ENCODE data around the gene TXNRD3.

TXNRD3 gene

GRCh38 chr3:126658584-126658983 is 3.7 kb upstream of the TXNRD3 start:
- DNase-seq (ENCODE audit: extremely low read depth, low read depth) = no peak
- no peak overlapping the region for H3K4me3 ChIP-seq (replicated peaks; ENCODE audit: low read depth, low read length)
- TF ChIP-seq CTCF (IDR thresholded peaks at IDR 0.05; ENCODE audit: low read depth, low read length, missing control alignments) = no peak

GRCh38 chr3:126657901-126658300 is 3.0 kb upstream of the TXNRD3 start:
- H3K4me3 ChIP-seq (replicated peaks; ENCODE audit: low read depth, low read length) = no peak overlapping the region
- TF ChIP-seq CTCF (IDR thresholded peaks at IDR 0.05; ENCODE audit: low read depth, low read length, missing control alignments) = no peak

GRCh38 chr3:126656371-126657134 is 1.6 kb upstream of the TXNRD3 start:
- no peak for TF ChIP-seq CTCF (IDR thresholded peaks at IDR 0.05; ENCODE audit: low read depth, low read length, missing control alignments)
- DNase-seq (ENCODE audit: extremely low read depth, low read depth) = no peak
- H3K4me3 ChIP-seq (replicated peaks; ENCODE audit: low read depth, low read length) = no peak overlapping the region

More at GRCh38 chr3:126657901-126658300, 3.0 kb upstream of the TXNRD3 start:
- DNase-seq (ENCODE audit: extremely low read depth, low read depth) = no peak

GRCh38 chr3:126655887-126656286 is 963 bp upstream of the TXNRD3 start:
- no peak for DNase-seq (ENCODE audit: extremely low read depth, low read depth)
- TF ChIP-seq CTCF (IDR thresholded peaks at IDR 0.05; ENCODE audit: low read depth, low read length, missing control alignments) = no peak
- H3K4me3 ChIP-seq (replicated peaks; ENCODE audit: low read depth, low read length) = no peak overlapping the region

- TF ChIP-seq CTCF (IDR thresholded peaks at IDR 0.05; ENCODE audit: low read depth, low read length, missing control alignments) = no peak
- DNase-seq (ENCODE audit: extremely low read depth, low read depth) = no peak
- H3K4me3 ChIP-seq (replicated peaks; ENCODE audit: low read depth, low read length) = no peak overlapping the region
These were observed 5.3 kb downstream of the TXNRD3 start for GRCh38 chr3:126649556-126650092.

GRCh38 chr3:126646674-126647073 is 8.2 kb downstream of the TXNRD3 start:
- TF ChIP-seq CTCF (IDR thresholded peaks at IDR 0.05; ENCODE audit: low read depth, low read length, missing control alignments) = no peak
- no peak for DNase-seq (ENCODE audit: extremely low read depth, low read depth)
- H3K4me3 ChIP-seq (replicated peaks; ENCODE audit: low read depth, low read length) = no peak overlapping the region

Data from HFF-Myc (cell line).